Measurements from ENCODE around the gene LRRC53. TPM values are rescaled to one million over a fixed set of nuclear protein-coding genes. Genes with fewer than 3 reads are reported as not detected.

LRRC53 gene
- total RNA-seq, 1 donor from 2014 or later, result not detected

Other genes with a start within 250 kb of the LRRC53 start
- not detected for gene ERICH3, start 161.2 kb upstream of the LRRC53 start, total RNA-seq
- 37.5 TPM for gene CRYZ, start 220.4 kb upstream of the LRRC53 start, total RNA-seq
- 18.5 TPM for gene TYW3, start 220.5 kb upstream of the LRRC53 start, total RNA-seq